Activated effector memory CD4-positive, alpha-beta T cell treated with Interleukin-2 at 50 U/mL for 16 hours (primary cell): ENCODE measurements around the gene MAPK1IP1L.

Experiments
- DNase-seq: peaks from one replicate; pipeline ENCODE4 v3.0.0-alpha.2; 2020

The MAPK1IP1L gene

GRCh38 chr14:55098561-55098898 lies 47.1 kb downstream of the MAPK1IP1L start:
- no peak for DNase-seq

DNA sequence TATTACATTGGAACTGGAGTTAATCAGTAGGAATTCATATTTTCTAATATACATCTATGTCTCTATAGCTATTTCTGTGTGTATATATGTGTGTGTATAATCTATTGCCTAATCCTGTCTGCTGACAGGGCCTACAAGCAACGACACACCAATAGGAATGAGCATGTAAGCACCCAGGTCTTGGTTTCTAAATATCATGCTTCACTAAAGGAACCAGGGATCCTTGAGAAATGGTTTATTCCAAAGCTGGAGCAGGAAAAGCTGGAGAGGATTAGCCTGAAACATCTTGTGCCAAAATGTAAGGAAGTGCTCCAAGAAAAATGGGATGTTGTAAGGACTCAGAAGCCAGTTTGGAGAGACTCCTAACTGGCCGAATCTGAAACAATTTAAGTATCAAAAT lies 48.3 kb downstream of the MAPK1IP1L start:
- DNase-seq: no peak

- no peak for DNase-seq
Observed at GRCh38 chr14:55101698-55102097, 50.3 kb downstream of the MAPK1IP1L start.

DNA sequence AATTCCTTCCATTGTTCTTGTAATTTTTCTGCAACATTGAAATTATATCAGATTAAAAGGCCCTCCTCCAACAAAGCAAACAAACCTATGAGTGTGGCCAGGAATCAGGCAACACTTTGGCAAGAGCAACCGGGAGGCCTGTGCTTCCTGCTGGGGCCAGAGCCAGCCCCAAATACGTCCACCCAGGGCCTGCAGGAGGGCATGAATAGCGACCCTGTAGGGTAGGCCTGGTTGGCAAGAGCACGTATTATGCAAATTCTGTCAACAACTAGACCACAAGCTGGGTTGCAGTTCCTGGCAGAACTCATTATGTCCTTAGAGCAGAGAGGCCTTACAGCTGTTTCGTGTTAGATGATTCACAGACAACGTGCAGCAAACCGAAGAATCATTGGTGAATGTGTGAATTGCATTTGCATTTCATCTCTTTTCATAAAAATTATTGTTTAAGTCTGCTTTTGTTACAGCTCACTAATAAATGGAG lies 50.7 kb downstream of the MAPK1IP1L start:
- DNase-seq: peak; percentile 33

GRCh38 chr14:55103005-55103640 lies 51.7 kb downstream of the MAPK1IP1L start:
- DNase-seq: peak; percentile 69

DNA sequence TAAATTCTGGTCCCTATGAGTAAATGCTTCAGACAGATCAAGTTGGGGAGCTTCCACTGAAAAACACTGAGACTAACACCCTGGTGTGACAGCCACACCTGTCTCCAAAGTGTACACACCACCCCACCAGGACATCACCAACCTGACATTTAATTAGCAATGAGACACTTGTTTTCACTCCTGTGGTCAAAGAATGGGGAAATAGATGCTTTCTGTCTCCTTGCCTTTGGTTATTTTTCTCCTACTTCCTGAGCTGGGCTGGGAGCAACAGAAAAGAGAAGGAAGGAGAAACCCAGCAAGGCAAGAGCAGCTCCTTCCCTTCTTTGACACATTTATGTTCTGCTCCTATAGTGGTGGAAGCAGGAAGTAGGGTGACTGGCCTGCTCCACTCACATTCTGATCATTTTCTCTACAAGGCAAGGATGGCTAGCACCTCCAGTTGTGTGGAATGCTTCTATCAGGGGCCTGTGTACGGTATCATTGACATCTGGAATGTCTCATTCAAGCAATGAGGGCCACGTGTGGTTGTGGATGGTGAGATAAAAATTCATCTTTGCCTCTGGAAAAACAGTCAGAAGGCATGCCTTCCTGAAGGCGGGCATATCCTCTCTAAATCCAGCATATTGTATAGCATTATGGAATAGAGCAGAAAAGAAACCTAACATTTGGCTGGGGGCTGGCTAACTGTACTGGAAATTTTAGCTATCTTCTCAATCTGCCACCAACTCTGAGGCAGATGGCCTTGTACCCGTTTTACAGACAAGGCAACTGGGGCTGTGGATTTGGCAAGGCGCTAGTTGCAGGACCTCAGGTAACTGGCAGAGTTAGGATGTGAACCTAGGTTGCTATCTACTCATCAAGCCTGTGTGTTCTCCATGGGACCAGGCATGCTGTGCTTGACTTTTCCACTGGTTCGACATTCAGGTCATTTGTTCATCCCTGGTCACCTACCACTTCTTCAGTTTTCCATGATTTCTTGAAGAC lies 52.8 kb downstream of the MAPK1IP1L start:
- no peak for DNase-seq

DNA sequence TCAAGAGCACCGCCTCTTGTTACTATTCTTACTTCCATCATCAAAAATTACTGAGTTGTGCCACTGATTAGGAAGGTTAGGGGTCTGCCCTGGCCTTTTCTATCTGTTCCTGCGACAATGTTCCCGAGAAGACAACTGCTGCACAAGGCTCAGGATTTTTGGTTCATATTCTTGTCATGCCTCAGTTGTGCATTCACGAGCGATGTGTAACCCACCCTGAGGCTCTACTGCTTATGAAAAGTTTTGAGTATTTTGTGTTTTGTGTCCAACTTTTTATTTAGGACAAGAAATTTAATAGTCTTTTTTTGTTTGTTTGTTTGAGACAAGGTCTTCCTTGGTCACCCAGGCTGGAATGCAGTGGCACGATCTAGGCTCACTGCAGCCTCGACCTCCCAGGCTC lies 54.5 kb downstream of the MAPK1IP1L start:
- DNase-seq: no peak

DNA sequence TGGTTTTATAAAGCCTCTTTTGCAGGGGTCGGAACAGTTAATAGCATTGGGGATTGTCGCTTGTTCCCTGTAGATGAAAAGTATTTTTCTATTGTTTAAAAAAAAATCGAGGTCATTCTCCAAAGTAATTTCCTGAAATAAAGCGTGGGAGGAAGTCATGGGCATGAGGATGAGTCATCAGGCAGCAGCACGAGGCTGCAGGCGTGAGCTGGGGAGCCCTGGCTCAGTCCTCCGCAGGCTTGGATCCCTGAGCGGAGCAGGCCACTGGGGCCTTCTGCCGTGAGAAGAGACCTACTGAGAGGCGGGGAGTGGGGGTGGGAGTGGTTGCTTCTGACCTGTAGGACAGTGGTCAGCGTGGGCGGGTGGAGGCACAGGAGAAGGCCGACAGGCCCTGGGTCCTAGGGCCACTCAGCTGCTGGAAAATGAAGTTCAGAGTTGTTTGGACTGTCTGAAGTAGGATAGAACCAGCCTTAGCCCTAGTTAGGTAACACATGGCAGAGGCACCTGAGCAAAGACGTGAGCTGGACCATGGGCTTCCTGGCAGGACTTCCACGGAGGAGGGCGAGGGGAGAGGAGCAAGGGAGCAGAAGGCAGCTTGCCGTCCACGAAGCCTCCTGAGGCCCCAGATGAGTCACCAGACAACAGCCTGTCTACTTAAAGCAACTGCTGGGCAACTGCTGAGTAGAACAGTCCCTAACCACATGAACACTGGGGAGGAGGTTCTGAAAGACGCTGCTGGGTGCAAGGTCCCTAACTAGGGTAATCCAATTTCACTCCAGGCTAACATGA lies 56.5 kb downstream of the MAPK1IP1L start:
- DNase-seq: peak; percentile 53

GRCh38 chr14:55109836-55110235 lies 58.4 kb downstream of the MAPK1IP1L start:
- DNase-seq: no peak

GRCh38 chr14:55111122-55111708 lies 59.8 kb downstream of the MAPK1IP1L start:
- DNase-seq: no peak

GRCh38 chr14:55114720-55115119 lies 63.3 kb downstream of the MAPK1IP1L start:
- no peak for DNase-seq

GRCh38 chr14:55115460-55115859 lies 64.0 kb downstream of the MAPK1IP1L start:
- no peak for DNase-seq

GRCh38 chr14:55115861-55116245 lies 64.4 kb downstream of the MAPK1IP1L start:
- DNase-seq: no peak

- DNase-seq: no peak
Observed at GRCh38 chr14:55116246-55117030, 65.0 kb downstream of the MAPK1IP1L start.

DNA sequence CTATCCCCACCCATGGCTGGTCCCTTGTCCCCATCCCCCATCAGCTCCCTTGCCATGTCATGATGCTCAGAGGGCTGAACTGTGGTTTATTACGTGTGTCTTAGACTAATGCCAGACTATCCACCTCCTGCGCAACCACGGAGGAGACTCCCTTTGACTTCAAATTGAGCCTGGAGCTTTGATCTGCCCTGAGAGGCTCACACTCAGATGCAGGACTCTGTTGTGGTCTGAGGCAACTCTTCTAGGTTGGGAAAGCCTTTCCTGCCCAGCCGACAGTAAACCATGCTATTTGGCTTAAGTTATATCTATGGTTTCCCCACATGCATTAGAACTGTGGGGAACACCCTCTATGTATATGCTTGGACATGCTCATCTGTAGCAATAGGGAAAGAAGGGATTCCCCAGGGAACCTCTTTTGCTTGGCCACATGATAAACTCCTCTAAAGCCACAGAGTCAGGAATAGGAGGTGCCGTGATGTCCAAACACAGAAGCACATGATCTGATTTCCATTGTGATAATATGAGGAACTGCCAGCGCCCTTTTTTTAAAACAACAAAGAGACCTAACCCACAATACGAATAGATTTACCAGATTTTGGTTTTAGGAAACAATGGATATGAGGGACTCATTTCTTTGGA lies 66.5 kb downstream of the MAPK1IP1L start:
- DNase-seq: no peak

GRCh38 chr14:55118761-55119160 lies 67.3 kb downstream of the MAPK1IP1L start:
- no peak for DNase-seq
